Measurements from ENCODE around the gene AHDC1.

AHDC1 gene

GRCh38 chr1:27614043-27614624 lies 10.2 kb upstream of the AHDC1 start:
- no peaks in the 10 kb centered on the region for H3K36me3 ChIP-seq (ENCODE audit: control insufficient read depth, insufficient read depth, low read length)
- no peak overlapping the region for H3K4me3 ChIP-seq (ENCODE audit: low read length)
- no peak for DNase-seq
- no peak overlapping the region for H2BK120ac ChIP-seq (ENCODE audit: low read depth, low read length)
- no peak overlapping the region for H3K56ac ChIP-seq (ENCODE audit: low read length)
- H3K4me2 ChIP-seq (ENCODE audit: low read length) = no peak overlapping the region
- H3K4ac ChIP-seq (ENCODE audit: low read depth, low read length) = no peak overlapping the region
- no peak overlapping the region for H2BK15ac ChIP-seq (replicated peaks; ENCODE audit: low read depth)
- H3K79me1 ChIP-seq (ENCODE audit: low read length) = no peaks in the 10 kb centered on the region
- WGBS (ENCODE audit: extremely low coverage, insufficient coverage, low lambda C conversion rate) = no CpG with 5 or more reads among the region's 16 CpGs
- H2AK5ac ChIP-seq (ENCODE audit: low read length) = no peak overlapping the region
- H3K23ac ChIP-seq (ENCODE audit: low read length) = no peak overlapping the region
- no peaks in the 10 kb centered on the region for H3K27me3 ChIP-seq (ENCODE audit: insufficient read depth, low read length, poor library complexity)
- H3K79me2 ChIP-seq (ENCODE audit: control insufficient read depth, insufficient read depth, low read length) = no peaks in the 10 kb centered on the region
- H2BK5ac ChIP-seq (ENCODE audit: low read length) = no peak overlapping the region
- no peak overlapping the region for H3K9ac ChIP-seq (ENCODE audit: low read length)
- no peak overlapping the region for H4K5ac ChIP-seq (ENCODE audit: low read length)
- no peaks in the 10 kb centered on the region for H3K4me1 ChIP-seq (ENCODE audit: control insufficient read depth, low read depth, low read length)
- H4K8ac ChIP-seq (ENCODE audit: low read depth, low read length) = no peak overlapping the region
- H3K27ac ChIP-seq (ENCODE audit: low read depth, low read length) = no peak overlapping the region
- H3K18ac ChIP-seq (ENCODE audit: low read length) = no peak overlapping the region

- Histone ChIP-seq H3K4me1 (ENCODE audit: control insufficient read depth, low read depth, low read length) (no peaks in the 10 kb centered on the region), H3K27me3 (ENCODE audit: insufficient read depth, low read length, poor library complexity) (no peaks in the 10 kb centered on the region), H2AK5ac (ENCODE audit: low read length) (no peak overlapping the region), H3K27ac (ENCODE audit: low read depth, low read length) (no peak overlapping the region), H3K79me1 (ENCODE audit: low read length) (no peaks in the 10 kb centered on the region), H4K5ac (ENCODE audit: low read length) (no peak overlapping the region), H3K56ac (ENCODE audit: low read length) (no peak overlapping the region), H3K23ac (ENCODE audit: low read length) (no peak overlapping the region), H2BK5ac (ENCODE audit: low read length) (no peak overlapping the region), H3K4ac (ENCODE audit: low read depth, low read length) (no peak overlapping the region), H3K79me2 (ENCODE audit: control insufficient read depth, insufficient read depth, low read length) (no peaks in the 10 kb centered on the region), H3K9ac (ENCODE audit: low read length) (no peak overlapping the region), H3K36me3 (ENCODE audit: control insufficient read depth, insufficient read depth, low read length) (no peaks in the 10 kb centered on the region), H3K4me3 (ENCODE audit: low read length) (no peak overlapping the region), H2BK120ac (ENCODE audit: low read depth, low read length) (no peak overlapping the region), H4K8ac (ENCODE audit: low read depth, low read length) (no peak overlapping the region), H3K4me2 (ENCODE audit: low read length) (no peak overlapping the region), H3K18ac (ENCODE audit: low read length) (no peak overlapping the region), H2BK15ac (replicated peaks; ENCODE audit: low read depth) (no peak overlapping the region)
- no CpG with 5 or more reads among the region's 12 CpGs for WGBS (ENCODE audit: extremely low coverage, insufficient coverage, low lambda C conversion rate)
- DNase-seq = no peak
These were observed 8.8 kb upstream of the AHDC1 start for GRCh38 chr1:27612718-27613117.

- H3K4ac ChIP-seq (ENCODE audit: low read depth, low read length) = no peak overlapping the region
These were observed 7.5 kb upstream of the AHDC1 start for GRCh38 chr1:27611450-27611849.

DNA sequence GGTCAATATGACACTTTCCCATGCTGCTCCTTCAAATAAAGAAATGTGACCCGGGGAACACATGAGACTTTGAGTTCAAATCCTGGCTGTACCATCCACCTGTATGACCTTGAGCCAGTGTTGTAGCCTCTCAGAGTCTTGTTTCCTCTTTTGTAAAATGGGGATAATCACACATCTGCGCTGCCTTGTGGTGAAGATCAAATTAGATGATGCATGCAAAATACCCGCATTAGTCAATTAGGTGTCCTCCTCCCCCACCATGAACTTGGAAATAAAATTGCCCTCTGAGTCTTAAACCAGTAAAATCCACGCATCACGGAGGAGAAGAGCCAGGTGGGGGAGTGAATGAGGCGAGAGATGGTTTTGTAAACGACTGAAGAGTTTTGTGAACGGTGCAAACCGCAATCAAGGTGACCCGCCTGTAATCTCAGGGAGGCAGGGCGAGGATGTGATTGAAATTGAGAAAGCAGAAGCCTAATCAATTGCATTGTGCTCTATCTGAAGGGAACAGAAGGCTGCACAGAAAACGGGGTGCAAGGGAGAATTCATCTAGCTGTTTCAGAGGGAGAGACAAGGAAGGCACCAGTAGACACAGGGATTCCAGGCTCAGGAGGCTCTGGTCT lies 5.8 kb upstream of the AHDC1 start:
- Histone ChIP-seq H3K4me2 (ENCODE audit: low read length) (no peak overlapping the region), H3K27ac (ENCODE audit: low read depth, low read length) (no peak overlapping the region), H3K79me2 (ENCODE audit: control insufficient read depth, insufficient read depth, low read length) (no peaks in the 10 kb centered on the region), H2BK5ac (ENCODE audit: low read length) (no peak overlapping the region), H3K9ac (ENCODE audit: low read length) (no peak overlapping the region), H4K8ac (ENCODE audit: low read depth, low read length) (no peak overlapping the region), H2AK5ac (ENCODE audit: low read length) (no peak overlapping the region), H3K27me3 (ENCODE audit: insufficient read depth, low read length, poor library complexity) (no peaks in the 10 kb centered on the region), H3K4ac (ENCODE audit: low read depth, low read length) (no peak overlapping the region), H3K56ac (ENCODE audit: low read length) (no peak overlapping the region), H4K5ac (ENCODE audit: low read length) (no peak overlapping the region), H3K23ac (ENCODE audit: low read length) (no peak overlapping the region), H3K36me3 (ENCODE audit: control insufficient read depth, insufficient read depth, low read length) (no peaks in the 10 kb centered on the region), H3K4me1 (ENCODE audit: control insufficient read depth, low read depth, low read length) (peaks cover 10% of the 10 kb centered on the region), H3K18ac (ENCODE audit: low read length) (no peak overlapping the region), H3K4me3 (ENCODE audit: low read length) (no peak overlapping the region), H3K79me1 (ENCODE audit: low read length) (no peaks in the 10 kb centered on the region), H2BK15ac (replicated peaks; ENCODE audit: low read depth) (no peak overlapping the region), H2BK120ac (ENCODE audit: low read depth, low read length) (no peak overlapping the region)
- WGBS (ENCODE audit: extremely low coverage, insufficient coverage, low lambda C conversion rate) = no CpG with 5 or more reads among the region's 12 CpGs
- no peak for DNase-seq

More at GRCh38 chr1:27611450-27611849, 7.5 kb upstream of the AHDC1 start:
- H3K36me3 ChIP-seq (ENCODE audit: control insufficient read depth, insufficient read depth, low read length) = no peaks in the 10 kb centered on the region
- H2BK15ac ChIP-seq (replicated peaks; ENCODE audit: low read depth) = no peak overlapping the region
- H3K18ac ChIP-seq (ENCODE audit: low read length) = no peak overlapping the region
- no peak overlapping the region for H3K4me2 ChIP-seq (ENCODE audit: low read length)
- no peaks in the 10 kb centered on the region for H3K27me3 ChIP-seq (ENCODE audit: insufficient read depth, low read length, poor library complexity)
- WGBS (ENCODE audit: extremely low coverage, insufficient coverage, low lambda C conversion rate) = no CpG with 5 or more reads among the region's 4 CpGs
- H3K56ac ChIP-seq (ENCODE audit: low read length) = no peak overlapping the region
- no peak overlapping the region for H2BK120ac ChIP-seq (ENCODE audit: low read depth, low read length)
- no peak overlapping the region for H3K23ac ChIP-seq (ENCODE audit: low read length)
- no peak overlapping the region for H2BK5ac ChIP-seq (ENCODE audit: low read length)
- no peak for DNase-seq
- no peak overlapping the region for H3K9ac ChIP-seq (ENCODE audit: low read length)
- no peak overlapping the region for H2AK5ac ChIP-seq (ENCODE audit: low read length)
- no peak overlapping the region for H4K5ac ChIP-seq (ENCODE audit: low read length)
- no peak overlapping the region for H3K27ac ChIP-seq (ENCODE audit: low read depth, low read length)
- H4K8ac ChIP-seq (ENCODE audit: low read depth, low read length) = no peak overlapping the region
- no peak overlapping the region for H3K4me3 ChIP-seq (ENCODE audit: low read length)
- H3K79me2 ChIP-seq (ENCODE audit: control insufficient read depth, insufficient read depth, low read length) = no peaks in the 10 kb centered on the region
- peaks cover 10% of the 10 kb centered on the region for H3K4me1 ChIP-seq (ENCODE audit: control insufficient read depth, low read depth, low read length)
- no peaks in the 10 kb centered on the region for H3K79me1 ChIP-seq (ENCODE audit: low read length)

DNA sequence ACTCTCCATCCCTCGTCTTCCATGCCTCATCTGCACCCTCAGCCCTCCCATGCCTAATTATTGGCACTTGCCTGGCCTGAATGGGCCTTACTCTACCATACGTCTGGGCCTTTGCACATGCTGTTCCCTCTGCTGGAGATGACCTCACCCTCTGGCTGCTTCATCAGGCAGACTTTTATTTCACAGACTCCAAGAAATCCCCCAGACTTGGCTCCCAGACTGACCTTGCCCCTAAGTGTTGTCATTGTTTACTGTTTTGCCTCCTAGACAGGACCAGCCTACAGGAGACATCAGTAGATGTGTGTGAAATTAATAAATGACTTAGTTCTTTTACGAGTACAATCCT lies 5.2 kb upstream of the AHDC1 start:
- Histone ChIP-seq H4K5ac (ENCODE audit: low read length) (no peak overlapping the region), H3K79me1 (ENCODE audit: low read length) (no peaks in the 10 kb centered on the region), H3K18ac (ENCODE audit: low read length) (no peak overlapping the region), H3K27me3 (ENCODE audit: insufficient read depth, low read length, poor library complexity) (no peaks in the 10 kb centered on the region), H3K9ac (ENCODE audit: low read length) (no peak overlapping the region), H2AK5ac (ENCODE audit: low read length) (no peak overlapping the region), H3K23ac (ENCODE audit: low read length) (no peak overlapping the region), H2BK5ac (ENCODE audit: low read length) (no peak overlapping the region), H3K56ac (ENCODE audit: low read length) (no peak overlapping the region), H4K8ac (ENCODE audit: low read depth, low read length) (no peak overlapping the region), H3K4ac (ENCODE audit: low read depth, low read length) (no peak overlapping the region), H2BK15ac (replicated peaks; ENCODE audit: low read depth) (no peak overlapping the region), H3K27ac (ENCODE audit: low read depth, low read length) (no peak overlapping the region), H3K4me3 (ENCODE audit: low read length) (no peak overlapping the region), H3K79me2 (ENCODE audit: control insufficient read depth, insufficient read depth, low read length) (no peaks in the 10 kb centered on the region), H3K4me2 (ENCODE audit: low read length) (no peak overlapping the region), H3K4me1 (ENCODE audit: control insufficient read depth, low read depth, low read length) (peaks cover 10% of the 10 kb centered on the region), H3K36me3 (ENCODE audit: control insufficient read depth, insufficient read depth, low read length) (no peaks in the 10 kb centered on the region), H2BK120ac (ENCODE audit: low read depth, low read length) (no peak overlapping the region)
- no peak for DNase-seq
- no CpG with 5 or more reads among the region's 3 CpGs for WGBS (ENCODE audit: extremely low coverage, insufficient coverage, low lambda C conversion rate)

All from mesendoderm (in vitro differentiated cells).